ENCODE measurements around the gene NBEA.

NBEA gene

GRCh38 chr13:35231426-35231825 is 289.4 kb downstream of the NBEA start:
- no peak for DNase-seq (ENCODE audit: low spot score)

DNA sequence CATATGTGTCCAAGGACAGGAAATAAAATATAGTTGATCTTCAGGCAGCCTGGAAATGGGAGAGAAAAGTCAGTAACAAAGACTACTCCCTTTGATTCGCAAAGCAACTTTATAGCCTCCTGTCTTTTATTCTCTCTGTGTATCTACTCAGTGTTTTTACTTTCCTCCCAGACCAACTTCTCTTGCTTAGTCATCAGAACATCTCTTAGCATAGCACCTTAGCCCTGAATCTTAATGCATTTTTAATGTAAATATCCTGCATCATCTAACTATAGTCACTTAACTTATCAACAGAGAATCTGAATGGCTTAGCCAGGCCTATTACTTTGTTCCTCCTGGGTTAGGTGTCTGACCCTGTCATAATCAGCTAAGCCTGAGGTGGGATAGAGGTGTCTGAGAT is 296.2 kb downstream of the NBEA start:
- DNase-seq (ENCODE audit: low spot score): no peak
- TF ChIP-seq CTCF (IDR thresholded peaks at IDR 0.05; ENCODE audit: extremely low read depth, missing control alignments): no peak

More at GRCh38 chr13:35231426-35231825, 289.4 kb downstream of the NBEA start:
- TF ChIP-seq CTCF (IDR thresholded peaks at IDR 0.05; ENCODE audit: extremely low read depth, missing control alignments): no peak

DNA sequence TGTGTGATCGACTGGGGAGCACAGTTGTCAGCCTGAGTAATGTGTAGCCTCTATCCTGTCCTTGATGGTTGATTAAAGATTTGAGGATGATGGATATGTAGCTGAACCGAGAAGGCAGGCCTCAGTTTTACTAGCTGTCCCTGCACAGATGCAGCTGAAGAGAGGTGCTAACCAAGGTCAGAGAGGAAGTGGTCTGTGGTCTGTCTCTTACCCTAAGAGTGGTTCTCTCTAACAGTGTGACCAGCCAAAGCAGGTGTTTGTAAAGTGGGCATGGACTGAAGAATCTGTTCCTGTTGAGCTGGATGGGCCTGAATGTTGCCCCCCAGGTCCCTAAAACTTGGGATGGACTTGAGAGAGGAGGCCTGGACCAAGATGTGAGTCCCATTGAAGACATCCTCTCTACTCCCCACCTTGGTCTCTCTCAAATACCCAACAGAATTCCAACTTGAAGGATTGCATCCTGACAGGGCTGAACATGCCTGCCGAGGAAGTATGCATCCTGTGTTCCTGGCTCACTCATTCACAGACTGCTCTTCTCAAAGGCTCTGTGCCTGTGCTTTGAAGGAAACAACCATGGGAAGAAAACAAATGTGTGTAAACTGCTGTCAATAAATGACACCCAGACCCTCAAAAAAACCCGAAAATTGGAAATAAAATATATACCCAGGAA is 310.6 kb downstream of the NBEA start:
- TF ChIP-seq CTCF (IDR thresholded peaks at IDR 0.05; ENCODE audit: extremely low read depth, missing control alignments): no peak
- peak; percentile 1 for DNase-seq (ENCODE audit: low spot score)

DNA sequence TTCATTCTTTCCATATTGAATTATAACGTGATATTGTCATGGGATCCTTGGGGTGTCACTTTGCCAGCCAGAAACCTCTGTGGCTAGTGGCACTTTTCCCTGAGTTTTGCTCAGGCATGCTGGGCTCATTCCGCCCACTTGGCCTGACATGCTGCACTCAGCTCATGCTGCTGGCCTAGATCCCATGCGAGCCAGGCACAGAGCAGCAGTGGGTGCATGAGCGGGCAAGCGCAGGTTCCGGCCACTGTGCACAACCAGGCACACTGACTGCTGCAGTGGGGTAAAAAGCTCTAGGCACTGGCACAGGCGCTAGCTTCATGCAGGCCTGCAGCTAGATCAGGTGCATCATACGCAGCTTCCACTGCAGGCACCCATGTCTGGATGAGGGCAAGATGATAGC is 313.2 kb downstream of the NBEA start:
- DNase-seq (ENCODE audit: low spot score): no peak

GRCh38 chr13:35256459-35257148 is 314.5 kb downstream of the NBEA start:
- TF ChIP-seq CTCF (IDR thresholded peaks at IDR 0.05; ENCODE audit: extremely low read depth, missing control alignments): no peak
- DNase-seq (ENCODE audit: low spot score): no peak

More for the DNA sequence above, 313.2 kb downstream of the NBEA start:
- TF ChIP-seq CTCF (IDR thresholded peaks at IDR 0.05; ENCODE audit: extremely low read depth, missing control alignments): no peak

DNA sequence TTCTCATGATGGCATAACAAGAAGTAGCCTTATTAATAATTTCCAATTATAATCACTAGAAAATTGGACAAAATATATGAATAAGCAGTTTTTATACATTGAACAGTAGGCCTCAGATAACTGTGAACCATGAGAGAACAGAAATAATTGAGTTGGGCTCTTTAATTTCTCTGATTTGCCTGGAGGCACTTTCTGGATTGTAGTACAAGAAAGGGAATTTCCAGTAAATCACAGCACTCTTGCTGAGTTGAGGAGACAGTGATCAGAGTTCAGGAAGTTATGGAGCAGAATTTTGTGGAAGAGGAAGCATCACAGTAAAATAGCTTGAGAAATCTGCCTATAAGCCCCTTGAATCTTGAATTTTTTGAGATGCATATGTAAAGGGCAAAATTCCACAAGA is 318.2 kb downstream of the NBEA start:
- no peak for TF ChIP-seq CTCF (IDR thresholded peaks at IDR 0.05; ENCODE audit: extremely low read depth, missing control alignments)

DNA sequence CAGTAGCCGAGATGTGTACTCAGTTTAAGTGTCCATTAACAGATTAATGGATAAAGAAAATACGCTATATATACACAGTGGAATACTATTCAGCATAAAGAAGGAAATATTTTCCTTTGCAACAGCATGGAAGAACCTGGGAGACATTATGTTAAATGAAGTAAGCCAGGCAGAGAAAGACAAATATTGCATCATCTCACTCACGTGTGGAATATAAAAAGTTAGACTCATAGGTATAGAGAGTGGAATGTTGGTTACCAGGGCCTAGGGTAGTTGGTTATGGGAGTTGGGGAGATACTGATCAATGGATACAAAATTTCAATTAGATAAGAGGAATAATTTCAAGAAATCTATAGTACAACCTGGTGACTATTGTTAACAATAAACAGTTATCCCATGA is 324.3 kb downstream of the NBEA start:
- TF ChIP-seq CTCF (IDR thresholded peaks at IDR 0.05; ENCODE audit: extremely low read depth, missing control alignments): no peak

More for the DNA sequence above, 318.2 kb downstream of the NBEA start:
- no peak for DNase-seq (ENCODE audit: low spot score)

More for the DNA sequence above, 324.3 kb downstream of the NBEA start:
- DNase-seq (ENCODE audit: low spot score): no peak

All from GM20000 (cell line).